HG03378 (cell line): ENCODE measurements around the gene LAD1.

ENCODE experiments used
- ATAC-seq: cut with Tn5 transposase; IDR thresholded peaks from one replicate; pipeline ENCODE4 v1.9.1; 2021; ENCODE audit warnings: mild to moderate bottlenecking, moderate library complexity; ENCODE audit not compliant: unreplicated experiment

Gene LAD1, protein sequence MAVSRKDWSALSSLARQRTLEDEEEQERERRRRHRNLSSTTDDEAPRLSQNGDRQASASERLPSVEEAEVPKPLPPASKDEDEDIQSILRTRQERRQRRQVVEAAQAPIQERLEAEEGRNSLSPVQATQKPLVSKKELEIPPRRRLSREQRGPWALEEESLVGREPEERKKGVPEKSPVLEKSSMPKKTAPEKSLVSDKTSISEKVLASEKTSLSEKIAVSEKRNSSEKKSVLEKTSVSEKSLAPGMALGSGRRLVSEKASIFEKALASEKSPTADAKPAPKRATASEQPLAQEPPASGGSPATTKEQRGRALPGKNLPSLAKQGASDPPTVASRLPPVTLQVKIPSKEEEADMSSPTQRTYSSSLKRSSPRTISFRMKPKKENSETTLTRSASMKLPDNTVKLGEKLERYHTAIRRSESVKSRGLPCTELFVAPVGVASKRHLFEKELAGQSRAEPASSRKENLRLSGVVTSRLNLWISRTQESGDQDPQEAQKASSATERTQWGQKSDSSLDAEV

GRCh38 chr1:201399018-201399351 is at the start of gene LAD1:
Gene LAD1, minus strand, starts transcription at chr1:201399324. Its CDS starts 18 bp downstream, at chr1:201399306.
- no peak for ATAC-seq

DNA sequence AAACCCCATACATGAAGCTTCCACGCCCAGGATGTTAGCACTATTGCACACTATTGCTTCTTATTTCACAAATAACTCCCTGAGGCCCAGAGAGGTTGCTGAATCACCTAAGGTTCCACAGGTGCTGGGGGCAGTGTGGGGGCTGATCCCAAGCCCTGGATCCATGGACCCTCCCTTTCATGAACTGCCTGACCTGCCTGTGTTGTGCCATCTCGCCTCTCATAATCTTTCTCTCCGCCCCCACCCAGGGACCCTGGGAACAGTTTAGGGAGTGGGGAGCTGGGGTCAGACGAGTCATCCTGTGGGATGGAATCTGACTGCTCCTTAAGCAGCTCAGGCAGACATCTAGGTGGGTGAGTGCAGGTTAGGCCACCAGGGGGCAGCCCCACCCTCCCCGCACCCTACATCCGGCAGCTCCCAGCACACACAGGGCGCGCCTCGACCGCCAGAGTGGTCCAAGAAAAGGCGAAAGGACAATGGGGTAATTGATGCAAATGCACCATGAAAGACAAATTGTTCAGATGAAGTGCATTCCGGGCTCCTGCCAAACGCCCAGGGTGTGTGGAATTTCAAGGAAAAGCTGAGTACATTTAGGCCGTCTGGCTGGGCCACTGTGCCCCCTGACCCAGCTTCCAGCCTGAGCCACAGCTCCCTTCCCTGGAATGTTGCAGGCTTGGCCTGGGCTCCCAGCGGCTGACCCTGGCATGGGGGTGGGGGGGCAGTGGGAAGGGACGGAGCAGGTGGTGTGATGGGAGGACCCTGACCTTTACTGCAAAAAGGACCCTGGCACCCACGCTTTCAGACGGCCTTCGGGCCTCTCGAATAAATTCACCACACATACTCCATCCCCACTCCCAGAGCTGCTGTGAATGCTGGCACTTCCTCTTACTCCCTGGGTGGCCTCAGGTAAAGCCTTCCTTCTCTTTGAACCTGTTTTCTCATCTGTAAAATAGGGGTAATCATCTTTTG is 49.1 kb upstream of the LAD1 start:
- ATAC-seq: peak; percentile 74

DNA sequence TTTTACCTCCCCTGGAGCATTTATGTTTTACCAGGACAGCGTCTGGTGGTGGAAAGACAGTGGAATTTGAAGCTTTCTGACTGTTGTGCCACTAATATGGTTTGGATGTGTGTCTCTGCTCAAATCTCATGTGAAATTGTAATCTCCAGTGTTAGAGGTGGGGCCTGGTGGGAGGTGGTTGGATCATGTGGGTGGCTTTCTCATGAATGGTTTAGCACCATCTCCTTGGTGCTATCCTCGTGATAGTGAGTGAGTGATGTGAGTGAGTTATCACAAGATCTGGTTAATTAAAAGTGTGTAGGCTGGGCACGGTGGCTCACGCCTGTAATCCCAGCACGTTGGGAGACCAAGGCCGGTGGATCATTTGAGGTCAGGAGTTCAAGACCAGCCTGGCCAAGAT is 46.2 kb upstream of the LAD1 start:
- ATAC-seq: no peak

- no peak for ATAC-seq
Observed at GRCh38 chr1:201444792-201445191, 45.7 kb upstream of the LAD1 start.

DNA sequence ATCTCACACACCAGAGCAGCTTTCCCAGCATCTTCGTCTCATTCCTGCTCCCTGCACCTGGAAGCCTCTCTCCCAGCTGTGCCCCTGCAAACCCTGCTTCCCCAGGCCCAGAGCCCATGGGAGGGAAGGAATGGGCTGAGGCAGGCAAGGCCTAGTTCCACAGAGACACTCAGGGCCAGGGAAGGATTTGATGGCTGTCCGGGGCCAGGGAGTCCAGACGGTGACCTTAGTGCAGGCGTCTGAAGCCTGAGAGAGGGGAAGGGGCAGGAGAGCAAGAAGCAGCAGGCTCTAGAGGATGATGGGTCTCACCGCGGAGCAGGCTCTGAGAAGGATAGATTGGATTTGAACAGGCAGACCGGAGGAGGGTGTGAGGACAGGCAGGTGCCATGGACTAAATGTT is 44.6 kb upstream of the LAD1 start:
- no peak for ATAC-seq

GRCh38 chr1:201436969-201437368 is 37.8 kb upstream of the LAD1 start:
- ATAC-seq: no peak

GRCh38 chr1:201436393-201436792 is 37.3 kb upstream of the LAD1 start:
- ATAC-seq: no peak

DNA sequence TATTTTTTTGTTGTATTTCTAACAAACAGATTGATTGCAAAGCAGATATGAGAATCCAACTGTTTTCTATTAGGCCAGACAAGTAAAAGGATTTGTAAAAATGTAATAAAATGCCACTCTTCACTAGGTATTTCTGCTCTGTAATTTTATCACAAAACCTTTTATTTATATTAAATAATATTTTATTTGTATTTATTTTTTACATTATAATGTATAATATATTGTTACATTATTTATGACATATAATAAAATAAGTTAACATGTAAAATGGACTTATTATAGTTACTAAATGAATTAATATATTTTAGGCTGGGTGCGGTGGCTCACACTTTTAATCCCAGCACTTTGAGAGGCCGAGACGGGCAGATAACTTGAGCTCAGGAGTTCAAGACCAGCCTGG is 35.1 kb upstream of the LAD1 start:
- no peak for ATAC-seq

GRCh38 chr1:201433609-201434008 is 34.5 kb upstream of the LAD1 start:
- no peak for ATAC-seq

DNA sequence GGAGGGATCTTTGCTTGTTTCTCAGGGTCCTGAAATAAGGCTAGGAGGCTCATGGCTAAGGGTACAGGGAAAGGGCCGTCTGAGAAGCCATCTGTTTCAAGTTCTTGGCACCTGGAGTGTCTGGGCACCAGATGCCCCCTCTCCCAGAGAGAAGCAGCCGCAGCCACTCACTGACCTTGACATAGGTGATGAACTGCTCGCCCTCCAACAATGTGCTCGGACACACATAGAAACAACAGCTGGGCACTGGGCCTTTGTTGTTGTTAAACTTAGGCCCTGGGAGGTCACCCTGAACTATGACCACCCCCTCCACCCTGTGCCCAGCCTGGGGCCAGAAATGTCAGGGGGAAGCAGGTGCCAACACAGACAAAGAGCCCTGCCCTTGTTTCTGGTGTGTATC is 31.7 kb upstream of the LAD1 start:
- no peak for ATAC-seq

- ATAC-seq: no peak
Observed at GRCh38 chr1:201429736-201430501, 30.8 kb upstream of the LAD1 start.

GRCh38 chr1:201427963-201428362 is 28.8 kb upstream of the LAD1 start:
- ATAC-seq: no peak

DNA sequence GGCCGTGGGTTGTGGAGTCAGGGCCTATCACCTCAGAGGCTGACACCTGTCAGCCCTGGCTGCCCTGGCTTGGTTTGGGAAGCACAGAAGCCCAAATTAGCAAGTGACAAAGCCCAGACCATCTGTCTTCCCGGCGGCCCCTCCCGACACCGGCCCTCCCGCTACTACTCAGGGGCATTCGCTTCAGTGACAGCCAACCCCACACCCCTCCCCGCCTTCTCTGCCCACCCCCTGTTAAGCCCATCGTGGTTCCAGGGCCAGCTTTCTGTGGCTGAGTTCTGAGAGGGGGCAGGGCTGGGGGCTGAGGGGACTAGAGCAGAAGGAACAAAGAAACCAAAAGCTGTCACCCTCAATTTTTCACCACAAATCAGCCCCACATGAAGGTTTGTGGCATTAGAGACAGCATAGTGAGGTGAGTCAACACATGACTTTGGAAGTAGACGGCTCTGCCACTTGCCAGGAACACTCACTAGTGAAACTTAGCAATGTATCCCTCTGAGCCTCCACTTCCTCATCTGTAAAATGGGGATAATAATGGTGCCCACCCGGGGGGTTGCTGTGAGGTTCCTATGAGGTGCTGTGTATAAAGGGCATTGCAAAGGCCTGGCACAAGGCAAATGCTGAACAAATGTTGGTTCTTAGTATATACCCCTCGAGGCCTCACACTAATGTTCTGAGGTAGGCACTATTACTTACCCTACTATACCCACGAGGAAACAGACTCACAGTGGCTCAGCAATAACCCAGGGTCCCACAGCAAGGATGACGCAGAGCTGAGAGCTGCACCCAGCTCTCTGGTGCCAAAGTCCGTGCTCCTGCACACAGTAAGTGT is 27.6 kb upstream of the LAD1 start:
- no peak for ATAC-seq

DNA sequence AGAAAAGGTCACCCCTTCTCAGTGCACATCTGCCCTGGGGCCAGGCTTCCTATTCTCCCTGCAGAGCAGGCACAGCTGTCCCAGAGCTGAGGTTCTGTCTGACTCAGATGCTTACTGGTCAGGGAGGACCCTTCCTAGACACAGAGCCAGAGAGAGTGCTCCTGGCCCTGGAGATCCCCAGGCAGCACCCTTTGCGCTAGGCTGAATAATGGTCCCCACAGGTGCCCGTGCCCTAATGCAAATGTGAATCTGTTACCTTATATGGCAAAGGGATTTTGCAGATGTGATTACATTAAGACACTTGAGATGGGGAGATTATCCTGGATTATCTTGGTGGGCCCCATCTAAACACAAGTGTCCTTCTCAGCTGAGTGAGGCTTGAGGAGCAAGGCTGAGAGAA is 25.0 kb upstream of the LAD1 start:
- no peak for ATAC-seq

DNA sequence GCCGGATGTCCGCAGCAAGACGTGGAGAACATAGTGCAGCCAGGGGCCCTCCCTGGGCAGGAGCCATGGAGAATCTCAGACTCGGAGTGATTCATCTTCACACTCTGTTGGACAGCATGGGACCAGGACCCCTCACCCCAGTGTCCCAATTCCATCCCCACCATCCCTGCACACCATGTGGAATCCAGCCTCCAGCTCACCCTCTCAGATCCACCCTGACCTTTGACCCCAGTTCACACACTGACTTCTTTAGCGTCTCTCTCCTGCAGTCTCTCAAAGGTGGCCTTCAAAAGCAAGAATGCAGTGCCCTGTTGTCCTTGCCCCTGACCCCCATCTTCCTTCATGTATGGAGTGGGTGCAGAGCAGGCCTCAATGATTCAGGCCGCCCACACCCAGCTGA is 24.5 kb upstream of the LAD1 start:
- ATAC-seq: no peak

DNA sequence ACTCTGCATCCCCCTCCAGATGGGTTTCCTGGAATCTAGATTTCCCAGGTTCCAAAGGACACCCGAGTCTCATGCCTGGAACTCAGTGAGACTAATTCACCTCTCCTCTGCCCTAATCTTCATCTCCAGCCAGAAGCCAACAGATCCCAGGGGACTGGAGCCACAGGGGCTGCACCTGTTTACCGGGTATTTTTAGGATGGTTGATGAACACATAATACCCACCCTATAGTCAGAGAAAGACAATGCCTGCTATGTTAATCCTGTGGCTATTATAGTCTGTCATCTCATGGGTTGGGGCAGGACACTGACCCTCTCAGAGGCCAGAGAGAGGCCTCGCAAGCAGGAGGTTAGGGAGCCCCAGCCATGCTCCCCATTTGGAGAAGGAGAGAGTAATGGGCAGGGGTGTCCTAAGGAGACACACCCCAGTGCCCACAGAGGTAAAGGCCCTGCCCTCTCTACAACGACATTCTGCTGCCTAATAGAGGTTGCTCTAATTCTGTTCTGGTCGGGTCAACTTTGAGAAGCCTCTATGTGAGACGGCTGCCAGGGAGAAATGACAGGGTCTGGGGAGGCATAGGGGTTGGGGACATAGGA is 23.4 kb upstream of the LAD1 start:
- no peak for ATAC-seq

- ATAC-seq: no peak
Observed at GRCh38 chr1:201422026-201422425, 22.9 kb upstream of the LAD1 start.

DNA sequence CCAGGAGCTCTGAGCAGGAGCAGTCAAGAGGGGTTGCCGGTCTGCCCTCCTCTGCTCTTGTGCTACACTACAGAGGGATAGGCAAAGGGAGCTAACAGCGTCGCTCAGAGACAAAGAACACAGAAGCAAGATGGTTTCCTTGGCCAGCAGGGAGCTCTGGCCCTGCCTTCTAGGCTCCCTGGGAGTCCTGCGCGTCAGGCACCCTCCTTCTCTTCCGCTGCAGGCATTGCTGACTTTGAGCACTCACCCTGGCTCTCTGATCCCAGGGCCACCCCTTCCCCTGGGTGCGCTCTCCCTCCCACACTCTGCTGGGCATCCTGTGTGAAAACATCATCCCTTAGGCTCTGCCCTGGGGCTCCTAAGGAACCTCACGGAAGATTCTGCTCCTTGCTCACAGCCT is 21.9 kb upstream of the LAD1 start:
- no peak for ATAC-seq

DNA sequence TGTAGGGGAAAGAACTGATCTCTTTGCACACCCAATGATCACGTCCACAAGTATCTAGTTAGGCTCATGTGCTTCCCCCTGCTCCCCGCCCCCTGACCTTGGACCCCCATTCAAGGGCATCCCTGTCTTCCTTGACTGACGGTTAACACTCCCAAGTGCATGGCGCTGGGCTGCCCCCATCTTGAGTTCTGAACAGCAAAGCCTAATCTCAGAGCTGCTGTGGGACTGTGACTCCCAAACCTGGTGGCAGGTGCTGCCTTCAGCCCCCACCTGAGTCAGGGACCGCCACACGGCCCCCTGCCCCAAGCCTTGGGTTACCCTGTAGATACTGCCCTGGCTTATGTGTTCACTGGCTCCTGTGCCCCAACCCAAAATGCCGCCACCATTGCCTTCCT is 21.5 kb upstream of the LAD1 start:
- no peak for ATAC-seq
